Measurements from ENCODE around the gene SLX9.

DNA sequence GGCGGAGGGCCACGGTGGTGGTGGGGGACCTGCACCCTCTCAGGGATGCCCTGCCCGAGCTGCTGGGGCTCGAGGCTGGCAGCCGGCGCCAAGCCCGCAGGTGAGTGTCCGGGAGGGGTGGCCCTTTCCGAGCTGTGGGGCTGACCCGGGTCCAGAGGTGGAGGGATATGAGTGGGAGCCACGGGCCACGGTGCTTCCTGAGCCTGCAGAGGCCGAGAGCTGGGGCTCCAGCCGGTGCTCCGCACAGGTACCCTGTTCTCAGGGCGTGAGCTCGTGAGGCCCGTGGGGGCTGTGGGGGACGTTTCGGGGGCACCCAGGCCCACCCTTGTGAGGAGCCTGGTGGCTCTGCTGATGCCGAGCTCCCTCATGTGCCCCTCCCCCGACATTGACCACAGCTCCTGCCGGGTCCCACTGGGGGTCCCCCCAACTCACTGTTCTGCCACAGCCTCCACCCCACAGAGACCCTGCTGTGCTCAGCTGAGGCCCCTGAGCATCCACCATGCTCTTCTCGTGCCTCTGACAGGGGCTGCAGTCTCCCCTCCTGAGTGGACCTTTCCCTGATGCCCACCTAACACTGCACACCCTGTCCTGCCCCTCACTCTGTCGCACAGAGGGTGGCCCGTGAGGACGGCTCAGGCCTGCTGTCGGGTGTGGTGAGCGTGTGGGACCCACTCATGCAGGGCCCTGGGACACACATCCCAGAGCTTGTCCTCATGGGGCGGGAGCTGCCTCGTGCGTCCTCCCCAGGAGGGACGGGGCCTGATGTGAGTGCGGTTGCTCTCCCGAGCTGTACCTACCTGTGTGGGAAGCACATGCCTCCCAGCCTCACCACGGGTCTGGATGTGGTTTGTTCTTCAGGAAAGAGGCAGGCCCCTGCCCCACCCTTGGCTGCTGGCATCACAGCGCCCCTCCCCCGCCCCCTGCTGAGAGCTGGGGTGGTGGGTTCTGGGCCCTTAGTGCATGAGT is 27.5 kb downstream of the SLX9 start:
- TF ChIP-seq EZH2 (IDR thresholded peaks at IDR 0.05; ENCODE audit: borderline replicate concordance, low read depth, low read length, severe bottlenecking) (no peak), CTCF (IDR thresholded peaks at IDR 0.05; ENCODE audit: borderline replicate concordance, extremely low read depth, low read length, poor library complexity, severe bottlenecking) (no peak)

Data from DND-41 (cell line).